Neural progenitor cell (in vitro differentiated cells): ENCODE results near the gene CARMIL1. TPM values are rescaled to one million over a fixed set of nuclear protein-coding genes. Genes with fewer than 3 reads are reported as not detected.

ENCODE experiments used
- DNase-seq: peaks from one replicate; pipeline ENCODE4 v3.0.0-alpha.2; 2016; ENCODE audit warnings: low spot score
- H2AFZ ChIP-seq: fragments of 200-600 bp; sonication (generic); replicated peaks from 2 replicates; pipeline ENCODE4 v1.6.1; 2016; ENCODE audit warnings: antibody characterized with exemption
- H3F3A ChIP-seq: fragments of 200-600 bp; sonication (generic); 2 replicates; pipeline ENCODE4 v1.6.1; 2016; ENCODE audit warnings: antibody characterized with exemption, low read depth
- H3K27ac ChIP-seq: fragments of 200-600 bp; sonication (generic); 2 replicates; pipeline ENCODE4 v1.5.1; 2016; ENCODE audit warnings: mild to moderate bottlenecking
- H3K27me3 ChIP-seq: fragments of 200-600 bp; sonication (generic); 2 replicates; pipeline ENCODE4 v1.6.1; 2016; ENCODE audit warnings: mild to moderate bottlenecking, moderate library complexity
- H3K36me3 ChIP-seq: fragments of 200-600 bp; sonication (generic); 2 replicates; pipeline ENCODE4 v1.5.1; 2016
- H3K4me1 ChIP-seq: fragments of 200-600 bp; sonication (generic); 2 replicates; pipeline ENCODE4 v1.6.1; 2016; ENCODE audit warnings: mixed run types
- H3K4me2 ChIP-seq: fragments of 200-600 bp; sonication (generic); 2 replicates; pipeline ENCODE4 v1.6.1; 2016
- H3K4me3 ChIP-seq: fragments of 200-600 bp; sonication (generic); 2 replicates; pipeline ENCODE4 v1.5.1; 2016
- H3K79me2 ChIP-seq: fragments of 200-600 bp; sonication (generic); 2 replicates; pipeline ENCODE4 v1.6.1; 2016; ENCODE audit warnings: low read depth
- H3K9ac ChIP-seq: fragments of 200-600 bp; sonication (generic); 2 replicates; pipeline ENCODE4 v1.6.1; 2016
- H3K9me3 ChIP-seq: fragments of 200-600 bp; sonication (generic); 2 replicates; pipeline ENCODE4 v1.5.1; 2016; ENCODE audit warnings: low read depth
- H4K20me1 ChIP-seq: fragments of 200-600 bp; sonication (generic); 2 replicates; pipeline ENCODE4 v1.6.1; 2016; ENCODE audit warnings: low read depth
- H3K27ac Mint-ChIP-seq: 3 replicates; pipeline ENCODE4 v1.8.0; 2021; ENCODE audit warnings: mixed read lengths
- H3K27me3 Mint-ChIP-seq: 2 replicates; pipeline ENCODE4 v1.8.0; 2022; ENCODE audit warnings: low read depth, mild to moderate bottlenecking, inconsistent platforms, moderate library complexity, mixed read lengths; ENCODE audit not compliant: insufficient read depth
- H3K36me3 Mint-ChIP-seq: 3 replicates; pipeline ENCODE4 v1.8.0; 2021; ENCODE audit warnings: mixed read lengths
- H3K4me1 Mint-ChIP-seq: 3 replicates; pipeline ENCODE4 v1.8.0; 2021; ENCODE audit warnings: mixed read lengths
- H3K4me3 Mint-ChIP-seq: 3 replicates; pipeline ENCODE4 v1.8.0; 2021; ENCODE audit warnings: mild to moderate bottlenecking, moderate library complexity, mixed read lengths
- H3K9me3 Mint-ChIP-seq: 3 replicates; pipeline ENCODE4 v1.8.0; 2020; ENCODE audit warnings: mixed read lengths
- CTCF ChIP-seq: fragments of 200-600 bp; sonication (generic); IDR thresholded peaks from 2 replicates; pipeline ENCODE4 v1.5.1; 2017; ENCODE audit warnings: antibody characterized with exemption, mild to moderate bottlenecking
- EZH2 ChIP-seq: fragments of 200-600 bp; sonication (generic); IDR thresholded peaks from 2 replicates; pipeline ENCODE4 v1.6.1; 2017; ENCODE audit warnings: antibody characterized with exemption, mild to moderate bottlenecking, moderate library complexity
- EZH2phosphoT487 ChIP-seq: fragments of 200-600 bp; sonication (generic); IDR thresholded peaks from 2 replicates; pipeline ENCODE4 v1.6.1; 2017; ENCODE audit warnings: antibody characterized with exemption
- total RNA-seq: library from RNA; depleted of rRNA; stranded (reverse); fragments of >200 nt; gene quantifications from 2 replicates; pipeline ENCODE4 v1.2.3, GENCODE V29; 2015; ENCODE audit warnings: low replicate concordance

Gene CARMIL1
- total RNA-seq, 1 donor from 2014 or later = 13.3 TPM

DNA sequence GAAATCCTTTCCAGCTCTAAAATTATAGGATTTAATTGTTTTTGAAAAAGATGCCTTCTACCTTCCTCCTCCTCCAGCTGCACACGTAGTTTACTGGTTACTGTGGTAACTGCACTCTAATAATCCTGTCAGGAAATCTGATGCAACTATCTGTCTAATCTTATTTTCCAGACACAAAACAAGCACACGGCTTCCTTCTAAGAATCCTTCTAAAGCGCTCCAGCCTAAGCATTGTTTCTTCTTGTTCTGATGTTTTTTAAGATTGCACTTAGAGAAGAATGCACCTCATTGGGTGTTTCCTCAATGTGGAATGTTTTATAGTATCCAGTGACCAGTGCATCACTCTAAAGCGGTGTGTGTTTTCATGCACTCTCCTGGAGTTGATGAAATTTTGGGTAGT lies 63.6 kb downstream of the CARMIL1 start:
- Histone ChIP-seq H3K79me2 (peaks cover 11% of the 10 kb centered on the region), H4K20me1 (no peaks in the 10 kb centered on the region), H3K9ac (no peak overlapping the region), H3K36me3 (no peaks in the 10 kb centered on the region), H3K27me3 (no peaks in the 10 kb centered on the region), H2AFZ (no peak overlapping the region), H3F3A (no peaks in the 10 kb centered on the region), H3K9me3 (no peaks in the 10 kb centered on the region), H3K4me2 (no peak overlapping the region), H3K4me1 (peaks cover 12% of the 10 kb centered on the region), H3K27ac (no peak overlapping the region), H3K4me3 (no peak overlapping the region)
- H3K9me3 Mint-ChIP-seq = no peaks in the 10 kb centered on the region
- H3K36me3 Mint-ChIP-seq = no peaks in the 10 kb centered on the region
- no peak for DNase-seq
- TF ChIP-seq EZH2 = no peak
- no peak for TF ChIP-seq EZH2phosphoT487
- TF ChIP-seq CTCF = no peak
- H3K27me3 Mint-ChIP-seq = no peaks in the 10 kb centered on the region
- peaks cover 14% of the 10 kb centered on the region for H3K4me1 Mint-ChIP-seq
- H3K4me3 Mint-ChIP-seq = peak overlapping the region; percentile 25
- H3K27ac Mint-ChIP-seq = peak overlapping the region; percentile 85

GRCh38 chr6:25343984-25344383 lies 64.8 kb downstream of the CARMIL1 start:
- peaks cover 1% of the 10 kb centered on the region for H3K9me3 Mint-ChIP-seq
- TF ChIP-seq CTCF (no peak), EZH2 (no peak), EZH2phosphoT487 (no peak)
- no peak for DNase-seq

GRCh38 chr6:25344827-25345226 lies 65.7 kb downstream of the CARMIL1 start:
- no peaks in the 10 kb centered on the region for H3K27me3 Mint-ChIP-seq
- H3K4me3 Mint-ChIP-seq = no peak overlapping the region
- H3K4me1 ChIP-seq = peaks cover 12% of the 10 kb centered on the region
- no peaks in the 10 kb centered on the region for H3K36me3 Mint-ChIP-seq
- H3K4me2 ChIP-seq = no peak overlapping the region
- H3K9me3 ChIP-seq = no peaks in the 10 kb centered on the region
- H3K4me3 ChIP-seq = no peak overlapping the region
- no peak overlapping the region for H2AFZ ChIP-seq
- H3K4me1 Mint-ChIP-seq = peaks cover 14% of the 10 kb centered on the region
- no peak overlapping the region for H3K9ac ChIP-seq
- H4K20me1 ChIP-seq = no peaks in the 10 kb centered on the region
- peaks cover 11% of the 10 kb centered on the region for H3K79me2 ChIP-seq
- no peaks in the 10 kb centered on the region for H3K27me3 ChIP-seq
- no peaks in the 10 kb centered on the region for H3F3A ChIP-seq
- no peak overlapping the region for H3K27ac ChIP-seq
- H3K36me3 ChIP-seq = no peaks in the 10 kb centered on the region
- no peak for TF ChIP-seq EZH2phosphoT487
- TF ChIP-seq EZH2 = no peak
- TF ChIP-seq CTCF = no peak
- H3K27ac Mint-ChIP-seq = no peak overlapping the region
- peaks cover 3% of the 10 kb centered on the region for H3K9me3 Mint-ChIP-seq
- no peak for DNase-seq

More at GRCh38 chr6:25343984-25344383, 64.8 kb downstream of the CARMIL1 start:
- H3K27me3 ChIP-seq = no peaks in the 10 kb centered on the region
- H3K9me3 ChIP-seq = no peaks in the 10 kb centered on the region
- H3K4me1 Mint-ChIP-seq = peaks cover 14% of the 10 kb centered on the region
- no peaks in the 10 kb centered on the region for H3K36me3 Mint-ChIP-seq
- no peak overlapping the region for H2AFZ ChIP-seq
- no peaks in the 10 kb centered on the region for H4K20me1 ChIP-seq
- no peaks in the 10 kb centered on the region for H3K27me3 Mint-ChIP-seq
- H3K4me3 ChIP-seq = no peak overlapping the region
- no peak overlapping the region for H3K4me2 ChIP-seq
- peaks cover 11% of the 10 kb centered on the region for H3K79me2 ChIP-seq
- peaks cover 12% of the 10 kb centered on the region for H3K4me1 ChIP-seq
- H3K4me3 Mint-ChIP-seq = no peak overlapping the region
- no peaks in the 10 kb centered on the region for H3K36me3 ChIP-seq
- no peak overlapping the region for H3K27ac Mint-ChIP-seq
- no peak overlapping the region for H3K9ac ChIP-seq
- H3K27ac ChIP-seq = no peak overlapping the region
- H3F3A ChIP-seq = no peaks in the 10 kb centered on the region
